HepG2 (cell line): ENCODE measurements around the gene CCL1. TPM values are rescaled to one million over a fixed set of nuclear protein-coding genes. Genes with fewer than 3 reads are reported as not detected.

Experiments used
- ATAC-seq: fragments of 200-7000 bp; cut with Tn5 transposase; 3 replicates; pipeline ENCODE4 v1.9.1; 2020; ENCODE audit warnings: mild to moderate bottlenecking, moderate library complexity
- BruUV-seq: library from RNA; stranded (reverse); fragments of 400-500 nt; replicated peaks from 2 replicates; lab custom pipeline; 2021; lab: Mats Ljungman, UMichigan
- CTCF ChIA-PET: fragments of 300-600 bp; formaldehyde crosslinking; extraction: SDS; loops from one replicate; lab custom pipeline; 2021; ENCODE audit warnings: low total read pairs, inconsistent platforms, low intra/inter-chr PET ratio; lab: Yijun Ruan, JAX
- POLR2A ChIA-PET: fragments of 350-600 bp; sonication (Branson Sonifier 250); formaldehyde crosslinking; loops from one replicate; lab custom pipeline; 2020; ENCODE audit warnings: antibody characterized with exemption, inconsistent platforms; lab: Yijun Ruan, JAX
- DNase-seq: peaks from one replicate; pipeline ENCODE4 v3.0.0-alpha.2; 2015; ENCODE audit warnings: low spot score
- FAIRE-seq: peaks from 3 replicates; lab custom pipeline; 2011; peaks lifted over from hg19 to GRCh38; lab: Jason Lieb, UNC
- H2AFZ ChIP-seq: one replicate; pipeline ENCODE4 v1.6.1; 2011; ENCODE audit warnings: low read length, inconsistent platforms
- H3K27ac ChIP-seq: fragments of 300-600 bp; 3 replicates; pipeline ENCODE4 v1.8.0; 2011; ENCODE audit warnings: mixed run types, mild to moderate bottlenecking, mixed read lengths, low read length, inconsistent platforms; ENCODE audit not compliant: insufficient read depth; ENCODE audit errors: extremely low read length
- H3K27me3 ChIP-seq, 2 experiments: fragments of 200-600 bp in 1 of 2; 2 replicates in 1 of 2; 3 replicates in 1 of 2; pipeline versions ENCODE4 v1.6.0 to v1.8.0; 2011; ENCODE audit warnings: low read length in 2 of 2, mild to moderate bottlenecking in 2 of 2, moderate library complexity in 2 of 2, inconsistent platforms in 1 of 2; ENCODE audit not compliant: insufficient read depth in 2 of 2, control insufficient read depth in 1 of 2
- H3K36me3 ChIP-seq, 2 experiments: fragments of 200-600 bp in 1 of 2; replicated peaks in 1 of 2; 2 replicates in 1 of 2; 3 replicates in 1 of 2; pipeline versions ENCODE4 v1.5.1 to v1.8.0; 2011; ENCODE audit warnings: low read length in 2 of 2, inconsistent platforms in 1 of 2; ENCODE audit not compliant: insufficient read depth in 2 of 2, control insufficient read depth in 1 of 2
- H3K4me1 ChIP-seq: 2 replicates; pipeline ENCODE4 v1.5.1; 2012; ENCODE audit warnings: low read length, inconsistent platforms; ENCODE audit not compliant: insufficient read depth
- H3K4me2 ChIP-seq: 2 replicates; pipeline ENCODE4 v1.6.0; 2011; ENCODE audit warnings: low read depth, low read length, inconsistent platforms
- H3K4me3 ChIP-seq, 3 experiments: fragments of 200-600 bp in 1 of 3; sonication (generic), shearing (Covaris generic) in 1 of 3; replicated peaks in 1 of 3; 2 replicates each; pipeline ENCODE4 v1.5.1; 2011 to 2016; ENCODE audit warnings: low read length in 3 of 3, inconsistent platforms in 2 of 3, low read depth in 2 of 3, mild to moderate bottlenecking in 2 of 3, control low read depth in 1 of 3, mixed read lengths in 1 of 3; ENCODE audit not compliant: insufficient read depth in 1 of 3
- H3K79me2 ChIP-seq: one replicate; pipeline ENCODE4 v1.6.1; 2011; ENCODE audit warnings: low read length, inconsistent platforms; ENCODE audit not compliant: insufficient read depth
- H3K9ac ChIP-seq: 2 replicates; pipeline ENCODE4 v1.6.0; 2011; ENCODE audit warnings: mild to moderate bottlenecking, low read depth, low read length, inconsistent platforms; ENCODE audit not compliant: insufficient read depth
- H3K9me3 ChIP-seq: 2 replicates; pipeline ENCODE4 v1.5.1; 2012; ENCODE audit warnings: mild to moderate bottlenecking, low read length
- H4K20me1 ChIP-seq: 2 replicates; pipeline ENCODE4 v1.6.0; 2011; ENCODE audit warnings: inconsistent platforms, mild to moderate bottlenecking, low read length, moderate library complexity; ENCODE audit not compliant: insufficient read depth
- HMG20A ChIP-seq: IDR thresholded peaks from 2 replicates; pipeline ENCODE4 v1.6.1; 2016; ENCODE audit warnings: borderline replicate concordance
- MAFG ChIP-seq: sonication (generic); formaldehyde crosslinking; IDR thresholded peaks from 2 replicates; pipeline ENCODE4 v1.5.1; 2020; ENCODE audit warnings: mild to moderate bottlenecking, missing genetic modification reagents
- POLR2A ChIP-seq, 2 experiments: IDR thresholded peaks; 2 replicates each; pipeline ENCODE4 v1.6.1; 2011; ENCODE audit warnings: low read depth in 2 of 2, low read length in 2 of 2, mild to moderate bottlenecking in 1 of 2, moderate library complexity in 1 of 2; ENCODE audit not compliant: insufficient read depth in 1 of 2
- RBM39 ChIP-seq: fragments of 200-400 bp; formaldehyde crosslinking; IDR thresholded peaks from one replicate; pipeline ENCODE4 v1.6.1; 2018; ENCODE audit warnings: antibody characterized with exemption, mild to moderate bottlenecking, low read depth, low read length; ENCODE audit not compliant: poor library complexity, severe bottlenecking
- STAG1 ChIP-seq: sonication (generic); formaldehyde crosslinking; IDR thresholded peaks from 2 replicates; pipeline ENCODE4 v1.4.0; 2020; ENCODE audit warnings: missing genetic modification reagents
- ZNF20 ChIP-seq: sonication (generic); formaldehyde crosslinking; IDR thresholded peaks from 2 replicates; pipeline ENCODE4 v1.4.0; 2020; ENCODE audit warnings: mild to moderate bottlenecking, moderate library complexity, missing genetic modification reagents
- WGBS: methylation state at CpG from one replicate; pipeline ENCODE4 v1.1.6; 2017; ENCODE audit warnings: low lambda C conversion rate; 5-methylcytosine and 5-hydroxymethylcytosine counted together
- in situ Hi-C: cut with HindIII; loops from 2 replicates; pipeline ENCODE4 v1.10.0; 2017; ENCODE audit warnings: low pct_unique_long_range_greater_than_20kb; ENCODE audit not compliant: extremely low pct_ligation_motif_present
- intact Hi-C: fragments of 100-400 bp; cut with micrococcal nuclease; formaldehyde crosslinking; loops from one replicate; pipeline ENCODE4 v1.10.0; 2022; ENCODE audit not compliant: unreplicated experiment
- polyA plus RNA-seq, 8 experiments: library from polyadenylated mRNA; depleted of rRNA in 3 of 8; stranded (reverse) in 7 of 8; unstranded in 1 of 8; fragments of >200 nt; fragmentation: Illumina TruSeq in 4 of 8; extraction: Trizol in 4 of 8; gene quantifications; 2 replicates each; pipeline versions ENCODE4 v1.2.1 to v1.2.3, GENCODE V29; 2011 to 2016; ENCODE audit warnings: low read depth in 4 of 8, missing spikeins in 1 of 8, mixed read lengths in 1 of 8; ENCODE audit not compliant: insufficient read depth in 1 of 8
- total RNA-seq, 5 experiments: library from RNA; depleted of rRNA; stranded (reverse); fragments of >200 nt; fragmentation: Illumina TruSeq; extraction: Trizol; gene quantifications; 2 replicates each; pipeline ENCODE4 v1.2.3, GENCODE V29; 2016; ENCODE audit warnings: low read depth in 1 of 5
- TF ChIP-seq, protein P1 (sequence below): sonication (generic); formaldehyde crosslinking; IDR thresholded peaks from 2 replicates; pipeline ENCODE4 v1.4.0; 2020; ENCODE audit warnings: missing genetic modification reagents
- TF ChIP-seq, protein P2 (sequence below): sonication (generic); formaldehyde crosslinking; IDR thresholded peaks from 2 replicates; pipeline ENCODE4 v1.5.1; 2020; ENCODE audit warnings: missing genetic modification reagents, mild to moderate bottlenecking, borderline replicate concordance
- TF ChIP-seq, protein P3 (sequence below): sonication (generic); formaldehyde crosslinking; IDR thresholded peaks from 2 replicates; pipeline ENCODE4 v1.4.0; 2020; ENCODE audit warnings: mild to moderate bottlenecking, low read depth, missing genetic modification reagents
- TF ChIP-seq, protein P4 (sequence below): sonication (generic); formaldehyde crosslinking; IDR thresholded peaks from 2 replicates; pipeline ENCODE4 v1.8.0; 2022; ENCODE audit warnings: mild to moderate bottlenecking, missing genetic modification reagents, moderate library complexity

CCL1 gene
- total and polyA plus RNA-seq, 2 of the 13 experiments (the other 11 are each of a cell fraction or from before 2014, with no cell fraction given) = not detected

DNA sequence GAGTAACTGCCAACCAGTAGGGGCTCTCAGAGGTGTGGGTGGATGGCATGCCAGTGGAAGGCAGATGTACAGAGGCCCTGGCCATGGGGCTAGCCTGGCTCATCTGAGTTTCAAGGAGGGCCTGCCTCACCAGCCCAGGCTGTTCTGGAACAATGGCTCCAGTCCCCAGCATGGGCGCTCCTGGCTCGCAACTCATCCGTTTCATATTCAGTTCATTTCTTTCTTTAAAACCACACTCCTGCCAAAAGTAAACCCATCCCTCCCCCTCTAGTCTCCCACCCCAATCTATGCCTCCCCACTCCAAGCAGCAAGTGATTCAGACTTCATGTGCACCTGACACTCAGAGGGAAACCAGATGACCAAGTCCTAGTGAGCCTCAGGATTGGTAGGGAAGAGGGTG is 4.4 kb downstream of the CCL1 start:
- H3K36me3 ChIP-seq = no peaks in the 10 kb centered on the region
- WGBS = 23% methylated on average over 3 of the region's 3 CpGs
- TF ChIP-seq ZNF20 (CRISPR knock-in tag) (no peak), MAFG (no peak), STAG1 (CRISPR knock-in tag) (no peak), HMG20A (CRISPR knock-in tag) (no peak), POLR2A (IDR thresholded peaks at IDR 0.05; ENCODE audit: insufficient read depth in 1 of 2, low read depth in 2 of 2, low read length in 2 of 2) (no peak), RBM39 (no peak)
- TF ChIP-seq, protein P1, sequence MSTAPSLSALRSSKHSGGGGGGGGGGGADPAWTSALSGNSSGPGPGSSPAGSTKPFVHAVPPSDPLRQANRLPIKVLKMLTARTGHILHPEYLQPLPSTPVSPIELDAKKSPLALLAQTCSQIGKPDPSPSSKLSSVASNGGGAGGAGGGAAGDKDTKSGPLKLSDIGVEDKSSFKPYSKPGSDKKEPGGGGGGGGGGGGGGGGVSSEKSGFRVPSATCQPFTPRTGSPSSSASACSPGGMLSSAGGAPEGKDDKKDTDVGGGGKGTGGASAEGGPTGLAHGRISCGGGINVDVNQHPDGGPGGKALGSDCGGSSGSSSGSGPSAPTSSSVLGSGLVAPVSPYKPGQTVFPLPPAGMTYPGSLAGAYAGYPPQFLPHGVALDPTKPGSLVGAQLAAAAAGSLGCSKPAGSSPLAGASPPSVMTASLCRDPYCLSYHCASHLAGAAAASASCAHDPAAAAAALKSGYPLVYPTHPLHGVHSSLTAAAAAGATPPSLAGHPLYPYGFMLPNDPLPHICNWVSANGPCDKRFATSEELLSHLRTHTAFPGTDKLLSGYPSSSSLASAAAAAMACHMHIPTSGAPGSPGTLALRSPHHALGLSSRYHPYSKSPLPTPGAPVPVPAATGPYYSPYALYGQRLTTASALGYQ (CRISPR knock-in tag) = no peak
- TF ChIP-seq, protein P2, sequence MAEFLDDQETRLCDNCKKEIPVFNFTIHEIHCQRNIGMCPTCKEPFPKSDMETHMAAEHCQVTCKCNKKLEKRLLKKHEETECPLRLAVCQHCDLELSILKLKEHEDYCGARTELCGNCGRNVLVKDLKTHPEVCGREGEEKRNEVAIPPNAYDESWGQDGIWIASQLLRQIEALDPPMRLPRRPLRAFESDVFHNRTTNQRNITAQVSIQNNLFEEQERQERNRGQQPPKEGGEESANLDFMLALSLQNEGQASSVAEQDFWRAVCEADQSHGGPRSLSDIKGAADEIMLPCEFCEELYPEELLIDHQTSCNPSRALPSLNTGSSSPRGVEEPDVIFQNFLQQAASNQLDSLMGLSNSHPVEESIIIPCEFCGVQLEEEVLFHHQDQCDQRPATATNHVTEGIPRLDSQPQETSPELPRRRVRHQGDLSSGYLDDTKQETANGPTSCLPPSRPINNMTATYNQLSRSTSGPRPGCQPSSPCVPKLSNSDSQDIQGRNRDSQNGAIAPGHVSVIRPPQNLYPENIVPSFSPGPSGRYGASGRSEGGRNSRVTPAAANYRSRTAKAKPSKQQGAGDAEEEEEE = no peak
- TF ChIP-seq, protein P3, sequence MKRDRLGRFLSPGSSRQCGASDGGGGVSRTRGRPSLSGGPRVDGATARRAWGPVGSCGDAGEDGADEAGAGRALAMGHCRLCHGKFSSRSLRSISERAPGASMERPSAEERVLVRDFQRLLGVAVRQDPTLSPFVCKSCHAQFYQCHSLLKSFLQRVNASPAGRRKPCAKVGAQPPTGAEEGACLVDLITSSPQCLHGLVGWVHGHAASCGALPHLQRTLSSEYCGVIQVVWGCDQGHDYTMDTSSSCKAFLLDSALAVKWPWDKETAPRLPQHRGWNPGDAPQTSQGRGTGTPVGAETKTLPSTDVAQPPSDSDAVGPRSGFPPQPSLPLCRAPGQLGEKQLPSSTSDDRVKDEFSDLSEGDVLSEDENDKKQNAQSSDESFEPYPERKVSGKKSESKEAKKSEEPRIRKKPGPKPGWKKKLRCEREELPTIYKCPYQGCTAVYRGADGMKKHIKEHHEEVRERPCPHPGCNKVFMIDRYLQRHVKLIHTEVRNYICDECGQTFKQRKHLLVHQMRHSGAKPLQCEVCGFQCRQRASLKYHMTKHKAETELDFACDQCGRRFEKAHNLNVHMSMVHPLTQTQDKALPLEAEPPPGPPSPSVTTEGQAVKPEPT (CRISPR knock-in tag) = no peak
- TF ChIP-seq, protein P4, sequence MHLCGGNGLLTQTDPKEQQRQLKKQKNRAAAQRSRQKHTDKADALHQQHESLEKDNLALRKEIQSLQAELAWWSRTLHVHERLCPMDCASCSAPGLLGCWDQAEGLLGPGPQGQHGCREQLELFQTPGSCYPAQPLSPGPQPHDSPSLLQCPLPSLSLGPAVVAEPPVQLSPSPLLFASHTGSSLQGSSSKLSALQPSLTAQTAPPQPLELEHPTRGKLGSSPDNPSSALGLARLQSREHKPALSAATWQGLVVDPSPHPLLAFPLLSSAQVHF (CRISPR knock-in tag) = no peak
- CTCF ChIA-PET = interaction anchor here (6.2 kb wide), 1 partner anchor 159 kb away, joined by 246 read pairs; no protein-coding TSS in a partner anchor
- no peak overlapping the region for H3K27ac ChIP-seq
- no TSS peak for BruUV-seq
- no peak overlapping the region for H3K4me3 ChIP-seq
- POLR2A ChIA-PET = no interaction called here
- no peak overlapping the region for H3K9ac ChIP-seq
- no peak for DNase-seq
- in situ Hi-C loops (no loop called here), intact Hi-C loops (no loop called here)
- no peaks in the 10 kb centered on the region for H3K9me3 ChIP-seq
- H3K27me3 ChIP-seq = no peaks in the 10 kb centered on the region
- H3K4me1 ChIP-seq = no peaks in the 10 kb centered on the region
- no peaks in the 10 kb centered on the region for H3K79me2 ChIP-seq
- H3K4me2 ChIP-seq = no peak overlapping the region
- ATAC-seq = no peak
- no peak overlapping the region for H2AFZ ChIP-seq
- no peaks in the 10 kb centered on the region for H4K20me1 ChIP-seq
- FAIRE-seq = no peak
